GM12878 (cell line): ENCODE results near the gene TNFRSF9. TPM values are rescaled to one million over a fixed set of nuclear protein-coding genes. Genes with fewer than 3 reads are reported as not detected.

Experiments
- BCL11A ChIP-seq: IDR thresholded peaks from 2 replicates; pipeline ENCODE4 v1.6.1; 2011; ENCODE audit warnings: low read depth, low read length
- CBFB ChIP-seq: IDR thresholded peaks from 2 replicates; pipeline ENCODE4 v1.6.1; 2016; ENCODE audit warnings: antibody characterized with exemption, low read depth
- CBX5 ChIP-seq: sonication (generic); IDR thresholded peaks from 2 replicates; pipeline ENCODE4 v1.6.1; 2016; ENCODE audit warnings: low read depth, moderate library complexity, mild to moderate bottlenecking, inconsistent platforms
- E2F4 ChIP-seq: IDR thresholded peaks from 2 replicates; pipeline ENCODE4 v1.6.1; 2012; ENCODE audit warnings: low read depth, low read length, improper control_type of control experiment
- E4F1 ChIP-seq: fragments of 450-650 bp; IDR thresholded peaks from 2 replicates; pipeline ENCODE4 v1.6.1; 2018; ENCODE audit warnings: borderline replicate concordance, mild to moderate bottlenecking; ENCODE audit not compliant: partially characterized antibody
- FOS ChIP-seq: IDR thresholded peaks from 3 replicates; pipeline ENCODE4 v1.6.1; 2011; ENCODE audit warnings: borderline replicate concordance; ENCODE audit not compliant: insufficient read length; ENCODE audit errors: extremely low read depth
- FOXM1 ChIP-seq: IDR thresholded peaks from 2 replicates; pipeline ENCODE4 v1.6.1; 2012; ENCODE audit warnings: low read depth, mild to moderate bottlenecking, inconsistent platforms, low read length, moderate library complexity
- IKZF2 ChIP-seq, 2 experiments: fragments of 450-650 bp; IDR thresholded peaks; 2 replicates each; pipeline ENCODE4 v1.6.1; 2017; ENCODE audit warnings: mild to moderate bottlenecking in 2 of 2, moderate library complexity in 2 of 2
- NR2F1 ChIP-seq: fragments of 450-650 bp; conservative IDR thresholded peaks from 2 replicates; pipeline ENCODE4 v1.6.1; 2017; ENCODE audit warnings: mild to moderate bottlenecking
- RB1 ChIP-seq: fragments of 450-650 bp; formaldehyde crosslinking; IDR thresholded peaks from 2 replicates; pipeline ENCODE4 v1.6.1; 2017; ENCODE audit warnings: mild to moderate bottlenecking, borderline replicate concordance
- STAT1 ChIP-seq: fragments of 450-650 bp; conservative IDR thresholded peaks from 2 replicates; pipeline ENCODE4 v1.6.1; 2014; ENCODE audit warnings: antibody characterized with exemption, mild to moderate bottlenecking
- TCF3 ChIP-seq: IDR thresholded peaks from 2 replicates; pipeline ENCODE4 v1.6.1; 2012; ENCODE audit warnings: low read depth, mild to moderate bottlenecking, low read length, borderline replicate concordance; ENCODE audit not compliant: insufficient read depth
- ZZZ3 ChIP-seq: IDR thresholded peaks from 2 replicates; pipeline ENCODE4 v1.6.1; 2011; ENCODE audit warnings: low read depth; ENCODE audit not compliant: control insufficient read depth, insufficient read length
- polyA plus RNA-seq, 11 experiments: library from polyadenylated mRNA; depleted of rRNA in 4 of 11; unstranded in 6 of 11; stranded (reverse) in 5 of 11; fragments of >200 nt; fragmentation: Nextera tagmentation in 4 of 11; fragmentation: Illumina TruSeq in 1 of 11; extraction: Ambion mirVana in 4 of 11; extraction: Trizol in 1 of 11; gene quantifications; 1 replicate in 1 of 11; 2 replicates in 10 of 11; pipeline versions ENCODE4 v1.2.1 to v1.2.3, GENCODE V29; 2011 to 2016; ENCODE audit warnings: inconsistent platforms in 2 of 11, missing spikeins in 2 of 11, low read depth in 1 of 11
- total RNA-seq, 4 experiments: library from RNA; depleted of rRNA in 3 of 4; stranded (reverse); fragments of >200 nt in 3 of 4; fragmentation: Illumina TruSeq in 1 of 4; extraction: Trizol in 1 of 4; gene quantifications; 2 replicates each; pipeline versions ENCODE4 v1.2.1 to v1.2.3, GENCODE V29; 2013 to 2021
- TF ChIP-seq, protein P1 (sequence below): fragments of 450-650 bp; IDR thresholded peaks from 2 replicates; pipeline ENCODE4 v1.6.1; 2017; ENCODE audit warnings: mild to moderate bottlenecking
- TF ChIP-seq, protein P2 (sequence below): fragments of 450-650 bp; IDR thresholded peaks from 2 replicates; pipeline ENCODE4 v1.6.1; 2017; ENCODE audit warnings: low read depth, mild to moderate bottlenecking, moderate library complexity
- TF ChIP-seq, protein P3 (sequence below): IDR thresholded peaks from 2 replicates; pipeline ENCODE4 v1.6.1; 2012; ENCODE audit warnings: mild to moderate bottlenecking, low read depth, low read length
- TF ChIP-seq, protein P4 (sequence below): fragments of 450-650 bp; IDR thresholded peaks from 2 replicates; pipeline ENCODE4 v1.6.1; 2016; ENCODE audit warnings: mild to moderate bottlenecking

Gene TNFRSF9
- total and polyA plus RNA-seq, 10 of the 15 experiments (the other 5 are each of a cell fraction or from before 2014, with no cell fraction given) = 2.0 to 25.6 (median 5.8) TPM

DNA sequence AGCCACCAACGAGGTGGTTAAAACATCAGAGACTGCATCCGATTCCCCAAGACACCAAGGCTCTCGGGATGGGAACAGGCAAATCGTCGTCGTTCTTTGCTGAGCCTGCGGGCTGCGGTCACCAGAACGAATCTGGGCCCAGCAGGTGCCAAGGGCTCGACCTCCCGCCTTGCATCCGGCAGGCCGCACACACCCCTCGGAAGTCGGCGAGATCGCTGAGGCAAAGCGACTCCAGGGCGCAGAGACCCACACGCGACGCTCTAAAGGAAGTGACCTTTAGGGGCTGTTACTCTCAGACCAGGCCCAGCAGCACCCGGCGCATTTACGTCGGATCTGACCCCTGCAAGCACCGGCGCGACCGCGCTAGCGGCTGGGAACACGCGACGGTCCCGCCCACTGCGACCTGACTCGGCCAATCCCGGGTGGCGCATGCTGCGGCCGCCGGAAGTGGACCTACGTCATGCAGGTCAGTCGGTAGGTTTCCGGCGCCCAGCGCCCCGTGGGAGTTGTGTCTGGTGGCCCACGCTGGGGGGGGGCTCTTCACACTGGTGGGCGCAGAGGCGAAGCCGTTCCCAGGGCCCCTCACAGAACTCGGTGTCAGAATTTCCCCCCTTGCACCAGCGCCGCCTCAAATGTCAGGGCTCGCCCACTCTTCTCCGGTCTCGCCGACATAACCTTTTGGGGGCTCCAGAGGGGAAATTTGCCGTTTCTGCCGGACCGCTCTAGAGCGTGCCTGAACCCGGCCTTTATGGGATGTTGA, 13.4 kb upstream of the TNFRSF9 start (continued):
- TF ChIP-seq, protein P1, sequence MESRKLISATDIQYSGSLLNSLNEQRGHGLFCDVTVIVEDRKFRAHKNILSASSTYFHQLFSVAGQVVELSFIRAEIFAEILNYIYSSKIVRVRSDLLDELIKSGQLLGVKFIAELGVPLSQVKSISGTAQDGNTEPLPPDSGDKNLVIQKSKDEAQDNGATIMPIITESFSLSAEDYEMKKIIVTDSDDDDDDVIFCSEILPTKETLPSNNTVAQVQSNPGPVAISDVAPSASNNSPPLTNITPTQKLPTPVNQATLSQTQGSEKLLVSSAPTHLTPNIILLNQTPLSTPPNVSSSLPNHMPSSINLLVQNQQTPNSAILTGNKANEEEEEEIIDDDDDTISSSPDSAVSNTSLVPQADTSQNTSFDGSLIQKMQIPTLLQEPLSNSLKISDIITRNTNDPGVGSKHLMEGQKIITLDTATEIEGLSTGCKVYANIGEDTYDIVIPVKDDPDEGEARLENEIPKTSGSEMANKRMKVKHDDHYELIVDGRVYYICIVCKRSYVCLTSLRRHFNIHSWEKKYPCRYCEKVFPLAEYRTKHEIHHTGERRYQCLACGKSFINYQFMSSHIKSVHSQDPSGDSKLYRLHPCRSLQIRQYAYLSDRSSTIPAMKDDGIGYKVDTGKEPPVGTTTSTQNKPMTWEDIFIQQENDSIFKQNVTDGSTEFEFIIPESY = no peak
- TF ChIP-seq, protein P2, sequence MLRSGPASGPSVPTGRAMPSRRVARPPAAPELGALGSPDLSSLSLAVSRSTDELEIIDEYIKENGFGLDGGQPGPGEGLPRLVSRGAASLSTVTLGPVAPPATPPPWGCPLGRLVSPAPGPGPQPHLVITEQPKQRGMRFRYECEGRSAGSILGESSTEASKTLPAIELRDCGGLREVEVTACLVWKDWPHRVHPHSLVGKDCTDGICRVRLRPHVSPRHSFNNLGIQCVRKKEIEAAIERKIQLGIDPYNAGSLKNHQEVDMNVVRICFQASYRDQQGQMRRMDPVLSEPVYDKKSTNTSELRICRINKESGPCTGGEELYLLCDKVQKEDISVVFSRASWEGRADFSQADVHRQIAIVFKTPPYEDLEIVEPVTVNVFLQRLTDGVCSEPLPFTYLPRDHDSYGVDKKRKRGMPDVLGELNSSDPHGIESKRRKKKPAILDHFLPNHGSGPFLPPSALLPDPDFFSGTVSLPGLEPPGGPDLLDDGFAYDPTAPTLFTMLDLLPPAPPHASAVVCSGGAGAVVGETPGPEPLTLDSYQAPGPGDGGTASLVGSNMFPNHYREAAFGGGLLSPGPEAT = peak; percentile 35; the same call in 1 of the 2 replicates
- TF ChIP-seq E4F1 = peak; percentile 51
- TF ChIP-seq TCF3 = peak; percentile 52; the same call in 1 of the 2 replicates
- TF ChIP-seq ZZZ3 = no peak
- TF ChIP-seq CBFB = no peak
- TF ChIP-seq CBX5 = no peak
- no peak for TF ChIP-seq E2F4
- no peak for TF ChIP-seq FOS
- peak; percentile 98 for TF ChIP-seq NR2F1
- no peak for TF ChIP-seq BCL11A
- peak; percentile 53 for TF ChIP-seq RB1
- TF ChIP-seq STAT1 = no peak
- no peak; a peak in 1 of 4 replicates for TF ChIP-seq IKZF2 (IDR thresholded peaks at IDR 0.05)
- TF ChIP-seq, protein P3, sequence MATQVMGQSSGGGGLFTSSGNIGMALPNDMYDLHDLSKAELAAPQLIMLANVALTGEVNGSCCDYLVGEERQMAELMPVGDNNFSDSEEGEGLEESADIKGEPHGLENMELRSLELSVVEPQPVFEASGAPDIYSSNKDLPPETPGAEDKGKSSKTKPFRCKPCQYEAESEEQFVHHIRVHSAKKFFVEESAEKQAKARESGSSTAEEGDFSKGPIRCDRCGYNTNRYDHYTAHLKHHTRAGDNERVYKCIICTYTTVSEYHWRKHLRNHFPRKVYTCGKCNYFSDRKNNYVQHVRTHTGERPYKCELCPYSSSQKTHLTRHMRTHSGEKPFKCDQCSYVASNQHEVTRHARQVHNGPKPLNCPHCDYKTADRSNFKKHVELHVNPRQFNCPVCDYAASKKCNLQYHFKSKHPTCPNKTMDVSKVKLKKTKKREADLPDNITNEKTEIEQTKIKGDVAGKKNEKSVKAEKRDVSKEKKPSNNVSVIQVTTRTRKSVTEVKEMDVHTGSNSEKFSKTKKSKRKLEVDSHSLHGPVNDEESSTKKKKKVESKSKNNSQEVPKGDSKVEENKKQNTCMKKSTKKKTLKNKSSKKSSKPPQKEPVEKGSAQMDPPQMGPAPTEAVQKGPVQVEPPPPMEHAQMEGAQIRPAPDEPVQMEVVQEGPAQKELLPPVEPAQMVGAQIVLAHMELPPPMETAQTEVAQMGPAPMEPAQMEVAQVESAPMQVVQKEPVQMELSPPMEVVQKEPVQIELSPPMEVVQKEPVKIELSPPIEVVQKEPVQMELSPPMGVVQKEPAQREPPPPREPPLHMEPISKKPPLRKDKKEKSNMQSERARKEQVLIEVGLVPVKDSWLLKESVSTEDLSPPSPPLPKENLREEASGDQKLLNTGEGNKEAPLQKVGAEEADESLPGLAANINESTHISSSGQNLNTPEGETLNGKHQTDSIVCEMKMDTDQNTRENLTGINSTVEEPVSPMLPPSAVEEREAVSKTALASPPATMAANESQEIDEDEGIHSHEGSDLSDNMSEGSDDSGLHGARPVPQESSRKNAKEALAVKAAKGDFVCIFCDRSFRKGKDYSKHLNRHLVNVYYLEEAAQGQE = no peak
- no peak for TF ChIP-seq FOXM1
- TF ChIP-seq, protein P4, sequence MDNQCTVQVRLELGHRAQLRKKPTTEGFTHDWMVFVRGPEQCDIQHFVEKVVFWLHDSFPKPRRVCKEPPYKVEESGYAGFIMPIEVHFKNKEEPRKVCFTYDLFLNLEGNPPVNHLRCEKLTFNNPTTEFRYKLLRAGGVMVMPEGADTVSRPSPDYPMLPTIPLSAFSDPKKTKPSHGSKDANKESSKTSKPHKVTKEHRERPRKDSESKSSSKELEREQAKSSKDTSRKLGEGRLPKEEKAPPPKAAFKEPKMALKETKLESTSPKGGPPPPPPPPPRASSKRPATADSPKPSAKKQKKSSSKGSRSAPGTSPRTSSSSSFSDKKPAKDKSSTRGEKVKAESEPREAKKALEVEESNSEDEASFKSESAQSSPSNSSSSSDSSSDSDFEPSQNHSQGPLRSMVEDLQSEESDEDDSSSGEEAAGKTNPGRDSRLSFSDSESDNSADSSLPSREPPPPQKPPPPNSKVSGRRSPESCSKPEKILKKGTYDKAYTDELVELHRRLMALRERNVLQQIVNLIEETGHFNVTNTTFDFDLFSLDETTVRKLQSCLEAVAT = peak; percentile 48; the same call in 1 of the 2 replicates
